Colon (tissue), 2 donors: ENCODE data around the gene SMURF1.
"Not testable (repeated sequence)": the region's sequence is repeated elsewhere in the genome, so short reads cannot be mapped to it uniquely, and the experiment has no call there.

ENCODE experiments used
- FAIRE-seq: peaks from 2 replicates; lab custom pipeline; 2012; peaks lifted over from hg19 to GRCh38; lab: Jason Lieb, UNC
- donor health status: control.
- donor health status: control.

SMURF1 gene

GRCh38 chr7:99121496-99122021, 22.3 kb downstream of the SMURF1 start:
- FAIRE-seq, result no peak

- FAIRE-seq, result no peak
Observed at GRCh38 chr7:99120916-99121315, 23.0 kb downstream of the SMURF1 start.

- FAIRE-seq, result no peak
Observed at GRCh38 chr7:99120501-99120900, 23.4 kb downstream of the SMURF1 start.

GRCh38 chr7:99118077-99118476, 25.8 kb downstream of the SMURF1 start:
- no peak for FAIRE-seq

GRCh38 chr7:99116144-99116543, 27.8 kb downstream of the SMURF1 start:
- FAIRE-seq, result no peak

GRCh38 chr7:99115379-99115778, 28.5 kb downstream of the SMURF1 start:
- FAIRE-seq, result no peak

GRCh38 chr7:99112979-99113378, 30.9 kb downstream of the SMURF1 start:
- FAIRE-seq, result no peak

GRCh38 chr7:99112097-99112496, 31.8 kb downstream of the SMURF1 start:
- FAIRE-seq, result no peak

- no peak for FAIRE-seq
Observed at GRCh38 chr7:99111591-99111990, 32.3 kb downstream of the SMURF1 start.

GRCh38 chr7:99109108-99110051, 34.5 kb downstream of the SMURF1 start:
- FAIRE-seq, result no peak

GRCh38 chr7:99108613-99109012, 35.3 kb downstream of the SMURF1 start:
- FAIRE-seq, result no peak

- FAIRE-seq, result no peak
Observed at GRCh38 chr7:99106821-99107241, 37.1 kb downstream of the SMURF1 start.

- no peak for FAIRE-seq
Observed at GRCh38 chr7:99106411-99106810, 37.5 kb downstream of the SMURF1 start.

- no peak for FAIRE-seq
Observed at GRCh38 chr7:99105756-99106155, 38.2 kb downstream of the SMURF1 start.

- FAIRE-seq, result no peak
Observed at GRCh38 chr7:99104631-99105030, 39.3 kb downstream of the SMURF1 start.

- FAIRE-seq, result not testable (repeated sequence)
Observed at GRCh38 chr7:99103836-99104235, 40.1 kb downstream of the SMURF1 start.

GRCh38 chr7:99102809-99103690, 40.9 kb downstream of the SMURF1 start:
- no peak for FAIRE-seq

- no peak for FAIRE-seq
Observed at GRCh38 chr7:99102361-99102760, 41.5 kb downstream of the SMURF1 start.

GRCh38 chr7:99101516-99101915, 42.4 kb downstream of the SMURF1 start:
- FAIRE-seq, result not testable (repeated sequence)

GRCh38 chr7:99099499-99100077, 44.3 kb downstream of the SMURF1 start:
- FAIRE-seq, result no peak

GRCh38 chr7:99098824-99099498, 44.9 kb downstream of the SMURF1 start:
- FAIRE-seq, result no peak
